Smooth muscle cell (in vitro differentiated cells): Measurements from ENCODE around the gene MAGI1. TPM values are rescaled to one million over a fixed set of nuclear protein-coding genes. Genes with fewer than 3 reads are reported as not detected.

Source experiments
- DNase-seq: peaks from one replicate; lab custom pipeline; 2025; ENCODE audit not compliant: unreplicated experiment; lab: John Stamatoyannopoulos, UW
- H2AFZ ChIP-seq: fragments of 200-600 bp; sonication (generic); 2 replicates; pipeline ENCODE4 v1.6.0; 2016; ENCODE audit warnings: antibody characterized with exemption, low read depth, mild to moderate bottlenecking
- H3F3A ChIP-seq: fragments of 200-600 bp; sonication (generic); 2 replicates; pipeline ENCODE4 v1.6.0; 2017; ENCODE audit warnings: antibody characterized with exemption, low read depth
- H3K27ac ChIP-seq: fragments of 200-600 bp; sonication (generic); 2 replicates; pipeline ENCODE4 v1.5.1; 2016; ENCODE audit warnings: low read depth, mild to moderate bottlenecking
- H3K27me3 ChIP-seq: fragments of 200-600 bp; sonication (generic); 2 replicates; pipeline ENCODE4 v1.6.1; 2016; ENCODE audit warnings: low read depth, mild to moderate bottlenecking
- H3K36me3 ChIP-seq: fragments of 200-600 bp; sonication (generic); 2 replicates; pipeline ENCODE4 v1.5.1; 2016; ENCODE audit warnings: low read depth
- H3K4me1 ChIP-seq: fragments of 200-600 bp; sonication (generic); 2 replicates; pipeline ENCODE4 v1.5.1; 2016; ENCODE audit warnings: low read depth
- H3K4me2 ChIP-seq: fragments of 200-600 bp; sonication (generic); 2 replicates; pipeline ENCODE4 v1.6.0; 2016; ENCODE audit warnings: mild to moderate bottlenecking
- H3K4me3 ChIP-seq: fragments of 200-600 bp; sonication (generic); 2 replicates; pipeline ENCODE4 v1.5.1; 2016; ENCODE audit warnings: mild to moderate bottlenecking
- H3K79me2 ChIP-seq: fragments of 200-600 bp; sonication (generic); 2 replicates; pipeline ENCODE4 v1.6.0; 2016; ENCODE audit warnings: low read depth, mild to moderate bottlenecking
- H3K9ac ChIP-seq: fragments of 200-600 bp; sonication (generic); 2 replicates; pipeline ENCODE4 v1.6.0; 2016; ENCODE audit warnings: low read depth
- H3K9me3 ChIP-seq: fragments of 200-600 bp; sonication (generic); replicated peaks from 2 replicates; pipeline ENCODE4 v1.5.1; 2016; ENCODE audit warnings: low read depth
- H4K20me1 ChIP-seq: fragments of 200-600 bp; sonication (generic); 2 replicates; pipeline ENCODE4 v1.6.0; 2016; ENCODE audit warnings: low read depth
- WGBS: methylation state at CpG from one replicate; pipeline ENCODE4 v1.1.7; 2016; ENCODE audit warnings: low lambda C conversion rate; 5-methylcytosine and 5-hydroxymethylcytosine counted together
- polyA plus RNA-seq: library from polyadenylated mRNA; unstranded; fragments of >200 nt; fragmentation: Nextera tagmentation; extraction: Ambion mirVana; gene quantifications from 2 replicates; pipeline ENCODE4 v1.2.1, GENCODE V29; 2016
- total RNA-seq: library from RNA; depleted of rRNA; stranded (reverse); fragments of >200 nt; gene quantifications from 2 replicates; pipeline ENCODE4 v1.2.3, GENCODE V29; 2014
- TF ChIP-seq, protein P1 (sequence below): fragments of 200-600 bp; sonication (generic); IDR thresholded peaks from 2 replicates; pipeline ENCODE4 v1.5.1; 2017; ENCODE audit warnings: borderline replicate concordance, mild to moderate bottlenecking, antibody characterized with exemption; ENCODE audit not compliant: insufficient read depth, poor library complexity, severe bottlenecking

MAGI1 gene
- total and polyA plus RNA-seq, 2 experiments from 2014 or later = 9.9 to 23.3 TPM

DNA sequence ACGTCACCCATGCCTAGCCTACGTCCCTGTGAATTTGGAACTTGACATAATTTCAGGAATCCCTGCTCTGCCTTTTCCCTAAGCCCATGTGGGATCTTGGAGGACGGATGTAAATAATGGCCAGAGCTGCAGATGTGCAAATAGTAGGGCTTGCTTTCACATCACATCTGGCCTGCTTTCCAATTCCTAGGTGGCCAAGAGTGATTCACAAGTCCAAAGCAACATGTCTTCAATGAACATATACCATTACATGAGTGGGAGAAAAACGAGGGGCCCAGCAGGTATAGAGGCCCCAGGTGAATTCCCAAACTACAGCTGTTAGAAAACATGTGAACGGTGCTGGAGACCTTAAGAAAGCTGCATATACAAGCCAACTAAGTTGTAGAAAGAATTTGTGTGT is 214.6 kb downstream of the MAGI1 start:
- Histone ChIP-seq H4K20me1 (peaks cover 46% of the 10 kb centered on the region), H3K4me3 (no peak overlapping the region), H3F3A (no peaks in the 10 kb centered on the region), H3K27me3 (no peaks in the 10 kb centered on the region), H3K9me3 (no peaks in the 10 kb centered on the region), H3K9ac (no peak overlapping the region), H3K27ac (no peak overlapping the region), H2AFZ (no peak overlapping the region), H3K36me3 (no peaks in the 10 kb centered on the region), H3K79me2 (peaks cover 10% of the 10 kb centered on the region), H3K4me2 (no peak overlapping the region), H3K4me1 (peaks cover 3% of the 10 kb centered on the region)
- WGBS = 75% methylated on average over 5 of the region's 5 CpGs
- DNase-seq = no peak
- TF ChIP-seq, protein P1, sequence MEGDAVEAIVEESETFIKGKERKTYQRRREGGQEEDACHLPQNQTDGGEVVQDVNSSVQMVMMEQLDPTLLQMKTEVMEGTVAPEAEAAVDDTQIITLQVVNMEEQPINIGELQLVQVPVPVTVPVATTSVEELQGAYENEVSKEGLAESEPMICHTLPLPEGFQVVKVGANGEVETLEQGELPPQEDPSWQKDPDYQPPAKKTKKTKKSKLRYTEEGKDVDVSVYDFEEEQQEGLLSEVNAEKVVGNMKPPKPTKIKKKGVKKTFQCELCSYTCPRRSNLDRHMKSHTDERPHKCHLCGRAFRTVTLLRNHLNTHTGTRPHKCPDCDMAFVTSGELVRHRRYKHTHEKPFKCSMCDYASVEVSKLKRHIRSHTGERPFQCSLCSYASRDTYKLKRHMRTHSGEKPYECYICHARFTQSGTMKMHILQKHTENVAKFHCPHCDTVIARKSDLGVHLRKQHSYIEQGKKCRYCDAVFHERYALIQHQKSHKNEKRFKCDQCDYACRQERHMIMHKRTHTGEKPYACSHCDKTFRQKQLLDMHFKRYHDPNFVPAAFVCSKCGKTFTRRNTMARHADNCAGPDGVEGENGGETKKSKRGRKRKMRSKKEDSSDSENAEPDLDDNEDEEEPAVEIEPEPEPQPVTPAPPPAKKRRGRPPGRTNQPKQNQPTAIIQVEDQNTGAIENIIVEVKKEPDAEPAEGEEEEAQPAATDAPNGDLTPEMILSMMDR = no peak

DNA sequence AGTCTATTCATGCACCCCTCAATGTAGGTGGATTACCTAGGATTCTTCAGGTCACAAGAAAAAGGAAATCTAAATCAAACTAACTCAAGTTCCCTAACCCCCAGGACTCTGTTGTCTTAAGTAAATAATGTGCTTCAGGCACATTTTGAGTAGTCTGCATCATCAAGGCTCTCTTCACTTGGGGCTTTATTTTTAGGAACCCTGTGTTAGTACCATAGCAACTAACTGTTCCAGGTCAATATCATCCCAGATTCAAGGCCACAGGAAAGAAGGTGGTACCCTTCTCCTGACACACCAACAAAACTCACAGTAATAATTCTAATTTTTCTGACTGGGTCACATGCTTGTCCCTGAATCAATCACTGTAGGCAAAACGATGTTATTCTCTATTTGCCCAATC is 218.1 kb downstream of the MAGI1 start:
- TF ChIP-seq, protein P1 = no peak
- Histone ChIP-seq H3K4me1 (peaks cover 4% of the 10 kb centered on the region), H3K36me3 (no peaks in the 10 kb centered on the region), H3K27me3 (no peaks in the 10 kb centered on the region), H3K4me2 (no peak overlapping the region), H3K27ac (no peak overlapping the region), H2AFZ (no peak overlapping the region), H3K9ac (no peak overlapping the region), H3K9me3 (no peaks in the 10 kb centered on the region), H3F3A (no peaks in the 10 kb centered on the region), H3K79me2 (peaks cover 7% of the 10 kb centered on the region), H4K20me1 (peaks cover 50% of the 10 kb centered on the region), H3K4me3 (no peak overlapping the region)
- no peak for DNase-seq
- WGBS = 90% methylated on average over 1 of the region's 1 CpG

DNA sequence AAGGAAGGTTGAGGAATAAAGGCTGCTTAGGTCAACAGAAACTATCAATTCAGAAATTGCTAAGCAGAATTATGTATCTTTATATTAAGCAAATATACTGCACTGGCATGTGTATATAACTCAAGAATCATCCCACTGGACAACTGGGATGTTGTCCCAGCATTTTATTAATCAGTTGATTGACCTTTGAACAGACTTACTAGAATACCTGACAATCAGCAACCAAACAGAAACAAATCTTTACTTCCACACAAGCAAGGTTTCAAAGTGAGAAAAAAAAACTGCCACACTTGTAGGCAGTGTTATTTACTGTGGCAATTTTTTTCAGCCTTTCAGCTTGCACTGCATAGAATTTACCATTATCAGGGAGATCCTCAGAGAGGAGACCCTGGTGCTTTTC is 218.8 kb downstream of the MAGI1 start:
- H3K27me3 ChIP-seq = no peaks in the 10 kb centered on the region
- no peak overlapping the region for H3K4me2 ChIP-seq
- no peak for DNase-seq
- H3K36me3 ChIP-seq = no peaks in the 10 kb centered on the region
- peaks cover 50% of the 10 kb centered on the region for H4K20me1 ChIP-seq
- H3K9ac ChIP-seq = no peak overlapping the region
- H3K9me3 ChIP-seq = no peaks in the 10 kb centered on the region
- peaks cover 11% of the 10 kb centered on the region for H3K4me1 ChIP-seq
- TF ChIP-seq, protein P1 = no peak
- peaks cover 7% of the 10 kb centered on the region for H3K79me2 ChIP-seq
- H2AFZ ChIP-seq = no peak overlapping the region
- no peak overlapping the region for H3K27ac ChIP-seq
- H3F3A ChIP-seq = no peaks in the 10 kb centered on the region
- no peak overlapping the region for H3K4me3 ChIP-seq

DNA sequence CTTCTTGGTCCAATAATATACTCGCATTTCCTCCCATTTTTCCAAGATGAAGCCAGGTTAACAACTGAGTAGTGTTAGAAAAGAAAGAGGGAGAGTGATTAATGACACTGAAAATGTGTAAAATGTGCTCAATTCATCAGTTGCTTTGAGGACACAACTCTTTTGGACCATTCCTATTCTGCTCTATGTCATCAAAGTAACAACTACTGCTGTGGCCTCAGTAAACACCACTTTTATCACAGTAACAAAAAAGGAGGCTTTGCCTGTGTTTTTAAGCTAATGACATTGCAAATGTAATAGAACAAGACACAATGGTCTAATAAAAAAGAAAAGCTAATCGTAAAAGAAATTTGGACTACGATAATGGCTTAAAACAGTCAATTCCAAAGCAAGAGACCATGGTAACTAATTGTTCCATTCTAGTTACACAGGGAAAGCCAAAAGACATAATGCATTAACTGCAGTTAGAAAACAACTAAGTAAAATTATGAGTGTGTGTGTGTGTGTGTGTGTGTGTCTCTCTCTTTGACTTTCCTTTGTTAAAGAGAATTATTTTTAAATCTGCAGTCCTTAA is 221.1 kb downstream of the MAGI1 start:
- Histone ChIP-seq H3K27ac (no peak overlapping the region), H3K9me3 (no peaks in the 10 kb centered on the region), H3K79me2 (peaks cover 7% of the 10 kb centered on the region), H3K9ac (no peak overlapping the region), H3K27me3 (no peaks in the 10 kb centered on the region), H3K4me1 (peaks cover 14% of the 10 kb centered on the region), H2AFZ (no peak overlapping the region), H4K20me1 (peaks cover 47% of the 10 kb centered on the region), H3K4me3 (no peak overlapping the region), H3F3A (no peaks in the 10 kb centered on the region), H3K36me3 (no peaks in the 10 kb centered on the region), H3K4me2 (no peak overlapping the region)
- TF ChIP-seq, protein P1 = no peak
- DNase-seq = no peak
- WGBS = 78% methylated on average over 3 of the region's 3 CpGs
